ENCODE measurements around the gene GRM5. TPM values are rescaled to one million over a fixed set of nuclear protein-coding genes. Genes with fewer than 3 reads are reported as not detected.

Gene GRM5
- total RNA-seq, 1 donor from 2014 or later: not detected

- no peaks in the 10 kb centered on the region for H3K79me2 ChIP-seq (ENCODE audit: low read depth)
- H3K9ac ChIP-seq: no peak overlapping the region
- H3K9me3 ChIP-seq (ENCODE audit: low read depth): no peaks in the 10 kb centered on the region
- no peak overlapping the region for H2AFZ ChIP-seq (replicated peaks)
- DNase-seq (ENCODE audit: low spot score): no peak
- no peaks in the 10 kb centered on the region for H3K36me3 ChIP-seq
- no peak overlapping the region for H3K4me2 ChIP-seq
- H3F3A ChIP-seq (ENCODE audit: low read depth): no peaks in the 10 kb centered on the region
- H3K4me1 Mint-ChIP-seq: no peaks in the 10 kb centered on the region
- no peak overlapping the region for H3K4me3 ChIP-seq
- H3K9me3 Mint-ChIP-seq: no peaks in the 10 kb centered on the region
- no peak overlapping the region for H3K27ac Mint-ChIP-seq
- H4K20me1 ChIP-seq (ENCODE audit: low read depth): no peaks in the 10 kb centered on the region
- no peak for TF ChIP-seq EZH2phosphoT487 (IDR thresholded peaks at IDR 0.05)
- TF ChIP-seq CTCF (IDR thresholded peaks at IDR 0.05): no peak
- no peak for TF ChIP-seq EZH2 (IDR thresholded peaks at IDR 0.05)
- H3K27ac ChIP-seq: no peak overlapping the region
- no peak overlapping the region for H3K4me3 Mint-ChIP-seq
- H3K36me3 Mint-ChIP-seq: no peaks in the 10 kb centered on the region
- peaks cover 8% of the 10 kb centered on the region for H3K4me1 ChIP-seq
- peaks cover 2% of the 10 kb centered on the region for H3K27me3 Mint-ChIP-seq (ENCODE audit: insufficient read depth, low read depth)
- H3K27me3 ChIP-seq: no peaks in the 10 kb centered on the region
These were observed 587.5 kb downstream of the GRM5 start for GRCh38 chr11:88478136-88478815.

GRCh38 chr11:88475991-88476418, 589.8 kb downstream of the GRM5 start:
- peaks cover 8% of the 10 kb centered on the region for H3K4me1 ChIP-seq
- no peaks in the 10 kb centered on the region for H3K4me1 Mint-ChIP-seq
- no peaks in the 10 kb centered on the region for H4K20me1 ChIP-seq (ENCODE audit: low read depth)
- H2AFZ ChIP-seq (replicated peaks): no peak overlapping the region
- no peak overlapping the region for H3K27ac ChIP-seq
- H3K79me2 ChIP-seq (ENCODE audit: low read depth): no peaks in the 10 kb centered on the region
- no peak overlapping the region for H3K4me2 ChIP-seq
- H3K27me3 ChIP-seq: no peaks in the 10 kb centered on the region
- H3K27ac Mint-ChIP-seq: no peak overlapping the region
- DNase-seq (ENCODE audit: low spot score): no peak
- no peaks in the 10 kb centered on the region for H3F3A ChIP-seq (ENCODE audit: low read depth)
- H3K36me3 Mint-ChIP-seq: no peaks in the 10 kb centered on the region
- no peaks in the 10 kb centered on the region for H3K36me3 ChIP-seq
- H3K9me3 Mint-ChIP-seq: no peaks in the 10 kb centered on the region
- H3K4me3 ChIP-seq: no peak overlapping the region
- H3K27me3 Mint-ChIP-seq (ENCODE audit: insufficient read depth, low read depth): peaks cover 2% of the 10 kb centered on the region
- H3K4me3 Mint-ChIP-seq: no peak overlapping the region
- H3K9ac ChIP-seq: no peak overlapping the region
- TF ChIP-seq EZH2phosphoT487 (IDR thresholded peaks at IDR 0.05) (no peak), EZH2 (IDR thresholded peaks at IDR 0.05) (no peak), CTCF (IDR thresholded peaks at IDR 0.05) (no peak)
- no peaks in the 10 kb centered on the region for H3K9me3 ChIP-seq (ENCODE audit: low read depth)

GRCh38 chr11:88474655-88475054, 591.1 kb downstream of the GRM5 start:
- Mint-ChIP-seq H3K36me3 (no peaks in the 10 kb centered on the region), H3K4me3 (no peak overlapping the region), H3K27ac (no peak overlapping the region), H3K4me1 (no peaks in the 10 kb centered on the region), H3K27me3 (ENCODE audit: insufficient read depth, low read depth) (peaks cover 2% of the 10 kb centered on the region), H3K9me3 (no peaks in the 10 kb centered on the region)
- Histone ChIP-seq H3K79me2 (ENCODE audit: low read depth) (no peaks in the 10 kb centered on the region), H3K4me3 (no peak overlapping the region), H3K27ac (no peak overlapping the region), H3F3A (ENCODE audit: low read depth) (no peaks in the 10 kb centered on the region), H4K20me1 (ENCODE audit: low read depth) (no peaks in the 10 kb centered on the region), H3K36me3 (no peaks in the 10 kb centered on the region), H3K27me3 (no peaks in the 10 kb centered on the region), H3K9me3 (ENCODE audit: low read depth) (no peaks in the 10 kb centered on the region), H3K4me2 (no peak overlapping the region), H2AFZ (replicated peaks) (no peak overlapping the region), H3K9ac (no peak overlapping the region), H3K4me1 (peaks cover 8% of the 10 kb centered on the region)
- TF ChIP-seq CTCF (IDR thresholded peaks at IDR 0.05): no peak
- TF ChIP-seq EZH2 (IDR thresholded peaks at IDR 0.05): no peak
- no peak for TF ChIP-seq EZH2phosphoT487 (IDR thresholded peaks at IDR 0.05)
- DNase-seq (ENCODE audit: low spot score): no peak

All from neural progenitor cell (in vitro differentiated cells).